Right atrium auricular region (tissue), 2 donors: Measurements from ENCODE around the gene PSMD11. TPM values are rescaled to one million over a fixed set of nuclear protein-coding genes. Genes with fewer than 3 reads are reported as not detected.

ENCODE experiments used
- DNase-seq: peaks from one replicate; pipeline ENCODE4 v3.0.0-alpha.2; 2019; ENCODE audit warnings: low spot score
- H3K27ac ChIP-seq, 2 donors: fragments of 200-600 bp; sonication (generic); 1 replicate in 1 of 2; 2 replicates in 1 of 2; pipeline ENCODE4 v1.5.1; 2016 to 2019
- H3K27me3 ChIP-seq, 2 donors: fragments of 200-600 bp; sonication (generic); one replicate each; pipeline versions ENCODE4 v1.5.1 to v1.6.0; 2017 to 2019
- H3K36me3 ChIP-seq: fragments of 200-600 bp; sonication (generic); one replicate; pipeline ENCODE4 v1.5.1; 2016
- H3K4me1 ChIP-seq, 2 donors: fragments of 200-600 bp; sonication (generic); one replicate each; pipeline versions ENCODE4 v1.5.1 to v1.6.0; 2017 to 2019
- H3K4me3 ChIP-seq, 2 donors: fragments of 200-600 bp; sonication (generic); 1 replicate in 1 of 2; 2 replicates in 1 of 2; pipeline ENCODE4 v1.5.1; 2017 to 2019; ENCODE audit warnings: mild to moderate bottlenecking in 1 of 2, moderate library complexity in 1 of 2
- H3K9me3 ChIP-seq, 2 donors: fragments of 200-600 bp; sonication (generic); one replicate each; pipeline ENCODE4 v1.5.1; 2019
- CTCF ChIP-seq, 2 donors: fragments of 200-600 bp; sonication (generic); IDR thresholded peaks; one replicate each; pipeline ENCODE4 v1.5.1; 2019; ENCODE audit warnings: antibody characterized with exemption in 2 of 2
- total RNA-seq, 2 donors: library from RNA; depleted of rRNA; stranded (reverse); fragments of >200 nt; gene quantifications; one replicate each; pipeline ENCODE4 v1.1.0, GENCODE V29; 2016

The PSMD11 gene
- total RNA-seq, 2 donors from 2014 or later, result 42.2 to 43.8 TPM

GRCh38 chr17:32492264-32492589 lies 47.9 kb downstream of the PSMD11 start:
- Histone ChIP-seq H3K36me3 (no peaks in the 10 kb centered on the region), H3K4me3 (no peak overlapping the region), H3K9me3 (no peaks in the 10 kb centered on the region), H3K4me1 (peaks cover 0 to 52% of the 10 kb centered on the region in 2 donors), H3K27me3 (no peaks in the 10 kb centered on the region), H3K27ac (no peak overlapping the region)
- DNase-seq, result no peak
- no peak for TF ChIP-seq CTCF (IDR thresholded peaks at IDR 0.05)

GRCh38 chr17:32492648-32493289 lies 48.5 kb downstream of the PSMD11 start:
- no peak for TF ChIP-seq CTCF (IDR thresholded peaks at IDR 0.05)
- Histone ChIP-seq H3K27me3 (no peaks in the 10 kb centered on the region), H3K36me3 (no peaks in the 10 kb centered on the region), H3K9me3 (no peaks in the 10 kb centered on the region), H3K4me3 (no peak overlapping the region), H3K27ac (no peak overlapping the region), H3K4me1 (peaks cover 0 to 46% of the 10 kb centered on the region in 2 donors)
- no peak for DNase-seq

GRCh38 chr17:32493571-32493970 lies 49.3 kb downstream of the PSMD11 start:
- DNase-seq, result no peak
- Histone ChIP-seq H3K9me3 (no peaks in the 10 kb centered on the region), H3K27me3 (no peaks in the 10 kb centered on the region), H3K4me1 (peaks cover 0 to 43% of the 10 kb centered on the region in 2 donors), H3K27ac (no peak overlapping the region), H3K36me3 (no peaks in the 10 kb centered on the region), H3K4me3 (no peak overlapping the region)
- no peak for TF ChIP-seq CTCF (IDR thresholded peaks at IDR 0.05)

- Histone ChIP-seq H3K27me3 (no peaks in the 10 kb centered on the region), H3K4me3 (no peak overlapping the region), H3K9me3 (no peaks in the 10 kb centered on the region), H3K36me3 (no peaks in the 10 kb centered on the region), H3K4me1 (peaks cover 0 to 43% of the 10 kb centered on the region in 2 donors), H3K27ac (no peak overlapping the region)
- TF ChIP-seq CTCF (IDR thresholded peaks at IDR 0.05), result no peak
- no peak for DNase-seq
Observed at GRCh38 chr17:32493976-32494513, 49.7 kb downstream of the PSMD11 start.

GRCh38 chr17:32494621-32495358 lies 50.5 kb downstream of the PSMD11 start:
- no peaks in the 10 kb centered on the region for H3K36me3 ChIP-seq
- TF ChIP-seq CTCF (IDR thresholded peaks at IDR 0.05), result no peak
- H3K4me1 ChIP-seq, result peaks cover 0 to 43% of the 10 kb centered on the region in 2 donors
- H3K4me3 ChIP-seq, result no peak overlapping the region
- H3K27ac ChIP-seq, result peak overlapping the region in 1 of 2 donors; percentile 61
- H3K27me3 ChIP-seq, result no peaks in the 10 kb centered on the region
- DNase-seq, result no peak
- H3K9me3 ChIP-seq, result no peaks in the 10 kb centered on the region
